Measurements from ENCODE around the gene NCOR1. TPM values are rescaled to one million over a fixed set of nuclear protein-coding genes. Genes with fewer than 3 reads are reported as not detected.

Gene NCOR1

Small RNA genes lying within 50 kb of the gene (small RNA-seq; reads per million reads assigned to genes)
- gene RNU6-314P (ENCODE audit: low read depth) (not detected), gene RNU6-862P (ENCODE audit: low read depth) (not detected)

All from mesenchymal stem cell (in vitro differentiated cells and primary cell).